ENCODE data around the gene CD274.
"Not testable (repeated sequence)": the region's sequence is repeated elsewhere in the genome, so short reads cannot be mapped to it uniquely, and the experiment has no call there.

- not testable (repeated sequence) for TF ChIP-seq CTCF (IDR thresholded peaks at IDR 0.05; ENCODE audit: insufficient read depth, low read length); REST (IDR thresholded peaks at IDR 0.05; ENCODE audit: insufficient replicate concordance, low read depth)
Measured at GRCh38 chr9:5432890-5433289, 17.5 kb upstream of the CD274 start.

All from HL-60 (cell line).